ENCODE measurements around the gene CCNI.

DNA sequence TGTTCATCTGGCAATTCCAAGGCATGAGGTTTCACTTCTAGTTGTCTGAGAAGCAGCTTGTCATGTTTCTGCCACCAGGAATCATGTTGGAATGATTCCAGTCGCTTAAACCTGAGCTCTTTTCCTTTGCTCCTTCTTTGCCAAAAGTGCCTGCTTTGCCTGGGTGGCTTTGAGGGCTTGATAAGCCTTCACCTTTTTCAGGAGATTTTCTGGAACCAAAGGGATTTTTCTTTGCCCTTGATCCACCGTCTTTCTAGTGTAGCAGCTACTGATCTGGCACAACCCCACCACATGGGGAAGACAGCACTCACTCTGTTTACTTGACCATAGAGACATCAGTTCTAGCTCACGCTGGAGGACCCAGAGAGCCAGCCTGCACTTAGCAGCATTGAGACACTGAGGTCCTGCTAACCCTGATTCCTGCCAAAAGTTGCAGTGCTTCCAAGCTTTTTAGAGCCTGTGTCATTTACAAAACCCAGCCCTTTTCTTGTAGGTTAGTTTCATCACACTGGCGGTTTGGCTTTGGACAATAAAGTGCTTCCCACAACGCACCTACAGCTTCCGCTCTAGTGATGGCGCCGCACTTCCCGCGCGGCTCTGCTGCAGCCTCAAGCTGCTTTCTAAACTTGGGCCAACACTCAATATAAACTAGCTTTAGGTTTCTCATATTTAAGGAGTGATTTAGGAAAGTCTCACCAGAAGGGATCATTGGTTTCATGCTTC, 7.3 kb upstream of the CCNI start:
- TF ChIP-seq, protein P1, sequence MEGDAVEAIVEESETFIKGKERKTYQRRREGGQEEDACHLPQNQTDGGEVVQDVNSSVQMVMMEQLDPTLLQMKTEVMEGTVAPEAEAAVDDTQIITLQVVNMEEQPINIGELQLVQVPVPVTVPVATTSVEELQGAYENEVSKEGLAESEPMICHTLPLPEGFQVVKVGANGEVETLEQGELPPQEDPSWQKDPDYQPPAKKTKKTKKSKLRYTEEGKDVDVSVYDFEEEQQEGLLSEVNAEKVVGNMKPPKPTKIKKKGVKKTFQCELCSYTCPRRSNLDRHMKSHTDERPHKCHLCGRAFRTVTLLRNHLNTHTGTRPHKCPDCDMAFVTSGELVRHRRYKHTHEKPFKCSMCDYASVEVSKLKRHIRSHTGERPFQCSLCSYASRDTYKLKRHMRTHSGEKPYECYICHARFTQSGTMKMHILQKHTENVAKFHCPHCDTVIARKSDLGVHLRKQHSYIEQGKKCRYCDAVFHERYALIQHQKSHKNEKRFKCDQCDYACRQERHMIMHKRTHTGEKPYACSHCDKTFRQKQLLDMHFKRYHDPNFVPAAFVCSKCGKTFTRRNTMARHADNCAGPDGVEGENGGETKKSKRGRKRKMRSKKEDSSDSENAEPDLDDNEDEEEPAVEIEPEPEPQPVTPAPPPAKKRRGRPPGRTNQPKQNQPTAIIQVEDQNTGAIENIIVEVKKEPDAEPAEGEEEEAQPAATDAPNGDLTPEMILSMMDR (IDR thresholded peaks at IDR 0.05; ENCODE audit: low read length), result no peak
- TF ChIP-seq EZH2 (IDR thresholded peaks at IDR 0.05; ENCODE audit: borderline replicate concordance, low read length), result no peak
